Progenitor cell of endocrine pancreas (in vitro differentiated cells): ENCODE data around the gene YOD1. TPM values are rescaled to one million over a fixed set of nuclear protein-coding genes. Genes with fewer than 3 reads are reported as not detected.

Experiments used
- DNase-seq: peaks from one replicate; pipeline ENCODE4 v3.0.0; 2021; ENCODE audit warnings: low spot score; ENCODE audit not compliant: unreplicated experiment
- H3K27ac Mint-ChIP-seq: 2 replicates; pipeline ENCODE4 v1.8.0; 2021; ENCODE audit warnings: mild to moderate bottlenecking, moderate library complexity, mixed read lengths
- H3K27me3 Mint-ChIP-seq: 2 replicates; pipeline ENCODE4 v1.8.0; 2021; ENCODE audit warnings: mixed read lengths
- H3K36me3 Mint-ChIP-seq: 2 replicates; pipeline ENCODE4 v1.8.0; 2022; ENCODE audit warnings: mixed read lengths; ENCODE audit not compliant: insufficient read depth
- H3K4me1 Mint-ChIP-seq: 2 replicates; pipeline ENCODE4 v1.8.0; 2021; ENCODE audit warnings: low read depth, mixed read lengths
- H3K4me3 Mint-ChIP-seq: 2 replicates; pipeline ENCODE4 v1.8.0; 2021; ENCODE audit warnings: low read depth, mild to moderate bottlenecking, moderate library complexity, mixed read lengths
- H3K9me3 Mint-ChIP-seq: 2 replicates; pipeline ENCODE4 v1.8.0; 2021; ENCODE audit warnings: low read depth, mixed read lengths
- CTCF ChIP-seq: fragments of 200-600 bp; sonication (generic); IDR thresholded peaks from one replicate; pipeline ENCODE4 v1.5.0; 2021; ENCODE audit warnings: antibody characterized with exemption, mild to moderate bottlenecking; ENCODE audit not compliant: unreplicated experiment
- total RNA-seq: library from RNA; stranded (reverse); gene quantifications from 2 replicates; pipeline ENCODE4 v1.2.1, GENCODE V29; 2021

YOD1 gene
- total RNA-seq, 1 donor from 2014 or later = 8.7 TPM

- no peak overlapping the region for H3K4me3 Mint-ChIP-seq
- DNase-seq = no peak
- peaks cover 16% of the 10 kb centered on the region for H3K4me1 Mint-ChIP-seq
- H3K27me3 Mint-ChIP-seq = peaks cover 56% of the 10 kb centered on the region
- H3K9me3 Mint-ChIP-seq = peaks cover 4% of the 10 kb centered on the region
- TF ChIP-seq CTCF = no peak
- peak overlapping the region; percentile 10 for H3K27ac Mint-ChIP-seq
- no peaks in the 10 kb centered on the region for H3K36me3 Mint-ChIP-seq
Observed at GRCh38 chr1:207009945-207010344, 41.1 kb downstream of the YOD1 start.

- no peaks in the 10 kb centered on the region for H3K36me3 Mint-ChIP-seq
- peaks cover 16% of the 10 kb centered on the region for H3K4me1 Mint-ChIP-seq
- peaks cover 53% of the 10 kb centered on the region for H3K27me3 Mint-ChIP-seq
- H3K9me3 Mint-ChIP-seq = peaks cover 4% of the 10 kb centered on the region
- TF ChIP-seq CTCF = no peak
- H3K27ac Mint-ChIP-seq = no peak overlapping the region
- DNase-seq = no peak
- no peak overlapping the region for H3K4me3 Mint-ChIP-seq
Observed at GRCh38 chr1:207009182-207009850, 41.7 kb downstream of the YOD1 start.

- Mint-ChIP-seq H3K4me1 (peaks cover 20% of the 10 kb centered on the region), H3K27ac (peak overlapping the region; percentile 67), H3K27me3 (peaks cover 51% of the 10 kb centered on the region), H3K4me3 (no peak overlapping the region), H3K9me3 (peaks cover 4% of the 10 kb centered on the region), H3K36me3 (no peaks in the 10 kb centered on the region)
- no peak for DNase-seq
- no peak for TF ChIP-seq CTCF
Observed at GRCh38 chr1:207007352-207008033, 43.5 kb downstream of the YOD1 start.

- no peak for TF ChIP-seq CTCF
- peaks cover 50% of the 10 kb centered on the region for H3K27me3 Mint-ChIP-seq
- H3K9me3 Mint-ChIP-seq = peaks cover 4% of the 10 kb centered on the region
- H3K27ac Mint-ChIP-seq = peak overlapping the region; percentile 54
- peaks cover 20% of the 10 kb centered on the region for H3K4me1 Mint-ChIP-seq
- H3K4me3 Mint-ChIP-seq = no peak overlapping the region
- no peaks in the 10 kb centered on the region for H3K36me3 Mint-ChIP-seq
- no peak for DNase-seq
Observed at GRCh38 chr1:207006914-207007313, 44.1 kb downstream of the YOD1 start.

- Mint-ChIP-seq H3K4me1 (peaks cover 20% of the 10 kb centered on the region), H3K27me3 (peaks cover 54% of the 10 kb centered on the region), H3K9me3 (peaks cover 4% of the 10 kb centered on the region), H3K4me3 (no peak overlapping the region), H3K36me3 (no peaks in the 10 kb centered on the region), H3K27ac (no peak overlapping the region)
- DNase-seq = no peak
- no peak for TF ChIP-seq CTCF
Observed at GRCh38 chr1:207006083-207006482, 44.9 kb downstream of the YOD1 start.
